Endothelial cell of umbilical vein (primary cell): ENCODE data around the gene MANF. TPM values are rescaled to one million over a fixed set of nuclear protein-coding genes. Genes with fewer than 3 reads are reported as not detected.

ENCODE experiments used
- BruUV-seq: library from RNA; stranded (reverse); fragments of 400-500 nt; replicated peaks from 2 replicates; lab custom pipeline; 2021; lab: Mats Ljungman, UMichigan
- CTCF ChIA-PET: fragments of 300-600, 350-600 bp; sonication (Branson Sonifier 250); formaldehyde crosslinking; loops from one replicate; lab custom pipeline; 2021; ENCODE audit warnings: antibody characterized with exemption, inconsistent platforms; lab: Charles Lee
- POLR2A ChIA-PET: fragments of 300-600, 350-600 bp; sonication (Branson Sonifier 250); formaldehyde crosslinking; loops from one replicate; lab custom pipeline; 2021; ENCODE audit warnings: antibody characterized with exemption, inconsistent platforms; lab: Charles Lee
- DNase-seq: peaks from one replicate; pipeline ENCODE4 v3.0.0-alpha.2; 2011; ENCODE audit warnings: low read depth, low spot score
- FAIRE-seq: peaks from 2 replicates; lab custom pipeline; 2011; peaks lifted over from hg19 to GRCh38; lab: Jason Lieb, UNC
- H2AFZ ChIP-seq: 2 replicates; pipeline ENCODE4 v1.6.0; 2012; ENCODE audit warnings: low read depth, low read length, control low read depth, inconsistent platforms
- H3K27ac ChIP-seq: 2 replicates; pipeline ENCODE4 v1.5.1; 2011; ENCODE audit warnings: low read depth, mild to moderate bottlenecking, control low read depth, low read length, moderate library complexity; ENCODE audit not compliant: insufficient read depth
- H3K27me3 ChIP-seq, 2 experiments: 2 replicates each; pipeline versions ENCODE4 v1.6.0 to v1.6.1; 2011; ENCODE audit warnings: low read length in 2 of 2, mixed read lengths in 1 of 2; ENCODE audit not compliant: control insufficient read depth in 2 of 2, insufficient read depth in 2 of 2
- H3K36me3 ChIP-seq, 2 experiments: 2 replicates in 1 of 2; 3 replicates in 1 of 2; pipeline ENCODE4 v1.5.1; 2011; ENCODE audit warnings: low read length in 2 of 2, mild to moderate bottlenecking in 1 of 2, moderate library complexity in 1 of 2; ENCODE audit not compliant: control insufficient read depth in 2 of 2, insufficient read depth in 2 of 2; ENCODE audit errors: extremely low read depth in 1 of 2
- H3K4me1 ChIP-seq: 3 replicates; pipeline ENCODE4 v1.5.1; 2011; ENCODE audit warnings: mild to moderate bottlenecking, low read length; ENCODE audit not compliant: control insufficient read depth, insufficient read depth; ENCODE audit errors: extremely low read depth
- H3K4me2 ChIP-seq: 2 replicates; pipeline ENCODE4 v1.6.1; 2011; ENCODE audit warnings: low read length, control low read depth, mixed read lengths; ENCODE audit not compliant: insufficient read depth
- H3K4me3 ChIP-seq, 3 experiments: fragments of 200-600 bp in 1 of 3; sonication (generic), shearing (Covaris generic) in 1 of 3; replicated peaks in 1 of 3; 2 replicates each; pipeline ENCODE4 v1.5.1; 2011 to 2016; ENCODE audit warnings: control low read depth in 3 of 3, low read length in 3 of 3, mild to moderate bottlenecking in 2 of 3, inconsistent platforms in 1 of 3, low read depth in 1 of 3, moderate library complexity in 1 of 3; ENCODE audit not compliant: insufficient read depth in 1 of 3
- H3K79me2 ChIP-seq: 2 replicates; pipeline ENCODE4 v1.6.0; 2012; ENCODE audit warnings: low read length, inconsistent platforms; ENCODE audit not compliant: control insufficient read depth, insufficient read depth
- H3K9ac ChIP-seq: replicated peaks from 2 replicates; pipeline ENCODE3; 2011; ENCODE audit warnings: low read length, control low read depth; ENCODE audit not compliant: insufficient read depth; ENCODE audit errors: extremely low read depth
- H3K9me1 ChIP-seq: replicated peaks from 3 replicates; pipeline ENCODE4 v1.6.0; 2011; ENCODE audit warnings: mild to moderate bottlenecking, low read length; ENCODE audit not compliant: control insufficient read depth, insufficient read depth; ENCODE audit errors: extremely low read depth
- H3K9me3 ChIP-seq: replicated peaks from 2 replicates; pipeline ENCODE4 v1.5.1; 2012; ENCODE audit warnings: low read length, inconsistent platforms; ENCODE audit not compliant: control insufficient read depth, insufficient read depth
- H4K20me1 ChIP-seq: replicated peaks from 2 replicates; pipeline ENCODE3; 2011; ENCODE audit warnings: mild to moderate bottlenecking, low read length; ENCODE audit not compliant: control insufficient read depth, insufficient read depth; ENCODE audit errors: extremely low read depth
- CTCF ChIP-seq, 2 donors: IDR thresholded peaks; 1 replicate in 1 of 2; 2 replicates in 1 of 2; pipeline ENCODE4 v1.5.1; 2011; ENCODE audit warnings: low read length in 2 of 2, mild to moderate bottlenecking in 2 of 2, moderate library complexity in 2 of 2, control low read depth in 1 of 2, inconsistent platforms in 1 of 2, low read depth in 1 of 2; ENCODE audit not compliant: insufficient read depth in 1 of 2; ENCODE audit errors: extremely low read depth in 1 of 2
- FOS ChIP-seq: IDR thresholded peaks from 2 replicates; pipeline ENCODE4 v1.6.1; 2011; ENCODE audit warnings: mild to moderate bottlenecking, low read length, moderate library complexity, borderline replicate concordance; ENCODE audit not compliant: insufficient read depth
- JUN ChIP-seq: IDR thresholded peaks from 2 replicates; pipeline ENCODE4 v1.6.1; 2011; ENCODE audit warnings: borderline replicate concordance, low read depth; ENCODE audit not compliant: insufficient read length, insufficient read depth
- dilution Hi-C: fragments of 300-500 bp; cut with MboI; formaldehyde crosslinking; loops from one replicate; pipeline ENCODE4 v1.15.0; 2019; ENCODE audit warnings: low sequenced_read_pairs; ENCODE audit not compliant: extremely low pct_ligation_motif_present
- intact Hi-C: fragments of 100-400 bp; cut with micrococcal nuclease; formaldehyde crosslinking; loops from one replicate; pipeline ENCODE4 v1.10.0; 2022
- polyA plus RNA-seq, 4 experiments: library from polyadenylated mRNA; depleted of rRNA in 3 of 4; stranded (reverse) in 3 of 4; unstranded in 1 of 4; fragments of >200 nt; gene quantifications; 2 replicates each; pipeline versions ENCODE4 v1.2.1 to v1.2.3, GENCODE V29; 2011 to 2012; ENCODE audit warnings: missing spikeins in 1 of 4
- total RNA-seq: library from RNA; stranded (reverse); gene quantifications from 2 replicates; pipeline ENCODE4 v1.2.3, GENCODE V29; 2021

Gene MANF
- total and polyA plus RNA-seq, 2 donors (not counting 3 experiments of a cell fraction or from before 2014, with no cell fraction given): 100 to 248 TPM

DNA sequence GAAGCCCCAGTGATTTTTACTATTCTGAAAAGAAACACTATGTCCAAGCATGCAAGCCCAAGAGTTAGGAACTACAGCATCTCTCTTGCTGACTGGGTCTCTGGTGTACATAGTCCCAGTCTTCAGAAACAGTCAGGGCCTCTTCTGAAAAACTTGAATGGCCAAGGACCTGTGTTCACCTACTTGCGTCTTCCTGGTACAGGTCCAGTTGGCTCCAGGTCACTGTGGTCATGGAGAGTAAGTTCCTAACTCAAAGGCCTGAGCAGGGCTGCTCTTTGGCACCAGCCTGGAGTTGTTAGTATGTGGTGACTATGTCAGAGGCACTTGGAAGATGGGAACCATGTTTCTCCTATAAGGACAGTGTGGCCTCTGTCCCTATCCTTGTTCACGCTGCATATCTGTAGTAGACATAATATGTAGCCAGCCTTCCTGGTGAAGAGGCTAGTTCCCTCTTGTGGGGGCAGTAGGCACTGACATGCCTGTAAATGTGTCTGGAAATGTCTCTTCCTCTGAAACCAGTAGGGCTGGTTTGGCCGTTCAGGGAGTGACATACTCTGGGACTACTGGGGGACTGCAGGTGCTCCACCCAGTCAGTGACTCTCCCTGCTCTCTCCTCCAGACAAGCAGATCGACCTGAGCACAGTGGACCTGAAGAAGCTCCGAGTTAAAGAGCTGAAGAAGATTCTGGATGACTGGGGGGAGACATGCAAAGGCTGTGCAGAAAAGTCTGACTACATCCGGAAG, 3.4 kb downstream of the MANF start:
- Histone ChIP-seq H3K9me1 (no peaks in the 10 kb centered on the region), H3K79me2 (peaks cover 65% of the 10 kb centered on the region), H3K27ac (no peak overlapping the region), H4K20me1 (no peaks in the 10 kb centered on the region), H3K36me3 (peaks cover 15 to 30% of the 10 kb centered on the region in 2 experiments), H3K27me3 (no peaks in the 10 kb centered on the region), H3K4me3 (no peak overlapping the region), H3K9ac (no peak overlapping the region), H2AFZ (no peak overlapping the region), H3K9me3 (no peaks in the 10 kb centered on the region), H3K4me1 (peaks cover 43% of the 10 kb centered on the region), H3K4me2 (peak overlapping the region; percentile 13)
- ChIA-PET POLR2A (no interaction called here), CTCF (interaction anchor here (0.6 to 3.2 kb wide), 19 partner anchors 9 to 1858 kb away, joined by 3 to 20 read pairs (median 6); partner anchors contain the start of genes DCAF1, HEMK1 and MAPKAPK3)
- FAIRE-seq (peak; percentile 28), DNase-seq (no peak)
- BruUV-seq: no TSS peak
- dilution Hi-C loops: no loop called here
- intact Hi-C loops: loop anchor here (1.0 to 10.0 kb wide), 2 partner anchors 281 to 556 kb away; partner anchors contain the start of genes PARP3 and RRP9
- TF ChIP-seq CTCF (IDR thresholded peaks at IDR 0.05; ENCODE audit: extremely low read depth in 1 of 2, insufficient read depth in 1 of 2, low read depth in 1 of 2, low read length in 2 of 2) (peak in 1 of 2 donors; percentile 26), FOS (no peak), JUN (no peak)
